ACHN (cell line): ENCODE results near the gene ABCA2.

Experiments
- DNase-seq: peaks from one replicate; pipeline ENCODE4 v3.0.0-alpha.2; 2015
- in situ Hi-C: cut with HindIII; loops from 2 replicates; pipeline ENCODE4 v1.10.0; 2017; ENCODE audit warnings: low sequenced_read_pairs, low pct_ligation_motif_present, low pct_unique_long_range_greater_than_20kb

Gene ABCA2

GRCh38 chr9:137027369-137028262 is at the start of gene ABCA2:
Gene ABCA2, minus strand, starts transcription at chr9:137028237. Its CDS starts 97 bp downstream, at chr9:137028140.
- in situ Hi-C loops: no loop called here
- DNase-seq: peak; percentile 37

- DNase-seq: peak; percentile 39
- in situ Hi-C loops: no loop called here
Measured at GRCh38 chr9:137077010-137077747, 49.1 kb upstream of the ABCA2 start, which contains the start of gene UAP1L1. Gene UAP1L1, plus strand, starts transcription at chr9:137077517. Its CDS starts 16 bp downstream, at chr9:137077533.

- no peak for DNase-seq
- in situ Hi-C loops: no loop called here
Measured at GRCh38 chr9:137076636-137077009, 48.6 kb upstream of the ABCA2 start.

GRCh38 chr9:137075275-137075775 is 47.3 kb upstream of the ABCA2 start:
- in situ Hi-C loops: no loop called here
- DNase-seq: no peak

DNA sequence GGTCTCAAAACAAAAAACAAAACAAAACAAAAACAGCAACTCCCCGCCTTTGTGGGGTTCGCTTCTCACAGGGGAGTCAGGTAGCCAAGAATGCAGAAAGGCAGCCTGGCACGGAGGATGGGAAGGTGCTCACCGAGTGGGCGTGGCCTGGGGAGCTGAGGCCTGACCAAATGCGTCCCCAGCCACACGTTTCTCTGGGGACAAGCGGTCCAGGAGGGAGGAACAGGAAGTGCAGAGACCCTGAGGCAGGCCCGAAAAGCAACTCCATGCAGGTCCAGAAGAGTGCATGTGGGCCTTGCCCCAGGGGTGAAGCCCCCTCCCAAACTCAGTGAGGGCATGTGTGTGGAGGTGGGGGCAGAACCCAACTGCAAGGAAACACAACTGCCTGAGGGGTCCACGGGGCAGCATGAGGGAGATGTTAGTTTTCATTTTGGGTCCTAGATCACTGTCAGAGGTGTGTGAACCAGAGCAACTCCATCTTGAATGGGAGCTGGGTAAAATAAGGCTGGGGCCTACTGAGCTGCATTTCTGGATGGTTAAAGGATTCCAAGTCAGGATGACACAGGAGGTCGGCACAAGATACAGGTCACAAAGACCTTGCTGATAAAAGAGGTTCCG is 46.7 kb upstream of the ABCA2 start:
- in situ Hi-C loops: no loop called here
- DNase-seq: no peak

DNA sequence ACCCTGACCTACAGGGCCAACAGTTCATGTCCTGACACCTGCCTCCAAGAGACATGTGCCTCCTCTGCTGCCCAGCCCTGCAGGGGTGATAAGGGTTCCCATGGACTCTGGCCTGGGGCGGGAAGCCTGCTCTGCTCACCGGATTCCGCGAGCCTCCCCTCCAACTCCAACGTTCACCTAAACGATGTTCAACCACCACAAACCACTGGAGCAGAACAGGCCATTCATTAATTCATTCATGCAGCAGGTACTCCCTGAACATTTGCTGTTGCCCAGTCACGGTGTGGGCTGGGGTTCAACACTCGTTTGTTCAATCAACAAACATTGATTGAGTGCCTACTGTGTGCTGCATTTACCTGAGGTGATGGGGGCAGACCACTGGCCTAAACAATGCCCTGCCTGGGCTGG is 46.0 kb upstream of the ABCA2 start:
- in situ Hi-C loops: no loop called here
- no peak for DNase-seq

DNA sequence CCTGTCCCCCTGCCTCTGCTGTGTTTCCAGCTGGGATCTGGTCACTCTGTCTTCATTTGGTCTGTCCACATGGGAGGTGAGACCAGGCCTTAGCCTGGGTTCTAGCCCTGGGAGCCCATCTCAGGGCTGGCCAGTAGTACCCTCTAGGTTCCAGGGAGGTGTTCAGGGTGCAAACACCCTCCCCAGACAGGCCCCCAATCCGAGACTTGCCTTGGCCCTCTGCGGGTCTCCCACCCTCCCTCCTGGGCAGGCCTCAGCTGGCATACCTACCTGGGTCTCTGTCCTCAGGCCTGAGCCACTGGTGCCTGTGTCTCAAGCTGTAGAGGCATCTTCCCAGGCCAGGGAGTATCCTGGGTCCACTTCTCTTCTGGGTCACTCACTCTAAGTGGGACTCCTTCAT is 43.2 kb upstream of the ABCA2 start:
- in situ Hi-C loops: no loop called here
- no peak for DNase-seq

DNA sequence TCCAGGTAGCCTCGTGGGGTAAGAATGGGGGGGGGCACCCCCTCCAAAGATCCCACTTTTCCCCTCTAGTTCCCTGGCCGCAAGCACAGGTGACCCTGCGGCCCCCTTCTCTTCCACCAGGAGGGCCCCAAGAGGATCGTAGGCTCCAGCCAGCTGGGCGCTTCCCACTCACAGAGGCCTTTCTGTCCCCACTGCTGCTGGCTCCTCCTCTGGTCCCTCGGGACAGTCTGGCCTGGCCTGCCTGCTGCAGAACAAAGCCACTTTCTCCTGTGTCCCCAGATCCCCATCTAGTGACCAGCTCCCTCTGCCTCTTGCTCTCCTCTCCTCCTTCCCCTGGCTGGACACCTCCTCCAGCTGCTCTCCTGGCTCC is 42.9 kb upstream of the ABCA2 start:
- in situ Hi-C loops: no loop called here
- no peak for DNase-seq

- peak; percentile 88 for DNase-seq
- in situ Hi-C loops: no loop called here
Measured at GRCh38 chr9:137070201-137070905, 42.3 kb upstream of the ABCA2 start, which contains the start of gene SAPCD2. Gene SAPCD2, minus strand, starts transcription at chr9:137070557. Its CDS starts 97 bp downstream, at chr9:137070460.

- in situ Hi-C loops: no loop called here
- no peak for DNase-seq
Measured at GRCh38 chr9:137069508-137070091, 41.6 kb upstream of the ABCA2 start.

- in situ Hi-C loops: no loop called here
Measured at GRCh38 chr9:137068539-137069507, 40.8 kb upstream of the ABCA2 start.

GRCh38 chr9:137067860-137068538 is 40.0 kb upstream of the ABCA2 start:
- in situ Hi-C loops: no loop called here
- peak; percentile 78 for DNase-seq

More at GRCh38 chr9:137068539-137069507, 40.8 kb upstream of the ABCA2 start:
- no peak for DNase-seq

GRCh38 chr9:137066096-137066861 is 38.2 kb upstream of the ABCA2 start:
- in situ Hi-C loops: no loop called here
- no peak for DNase-seq

GRCh38 chr9:137065336-137065967 is 37.4 kb upstream of the ABCA2 start:
- in situ Hi-C loops: no loop called here
- DNase-seq: no peak

GRCh38 chr9:137064880-137065164 is 36.8 kb upstream of the ABCA2 start:
- in situ Hi-C loops: no loop called here
- no peak for DNase-seq
